SK-N-SH treated with all-trans-retinoic acid at 6 μM for 48 hours (cell line): Measurements from ENCODE around the gene ERMARD.

Experiments
- ATAC-seq: fragments of 200-7000 bp; cut with Tn5 transposase; 3 replicates; pipeline ENCODE4 v1.9.1; 2020; ENCODE audit warnings: mild to moderate bottlenecking, moderate library complexity
- ARNTL ChIP-seq: fragments of 450-650 bp; formaldehyde crosslinking; IDR thresholded peaks from 2 replicates; pipeline ENCODE4 v1.5.0; 2020; ENCODE audit warnings: low read depth, mild to moderate bottlenecking, moderate library complexity, borderline replicate concordance
- BACH2 ChIP-seq: fragments of 250-450 bp; sonication (Bioruptor Pico); IDR thresholded peaks from 2 replicates; pipeline ENCODE4 v1.9.0; 2021; ENCODE audit warnings: mild to moderate bottlenecking, borderline replicate concordance
- CREB5 ChIP-seq: fragments of 250-450 bp; sonication (Bioruptor Pico); IDR thresholded peaks from 2 replicates; pipeline ENCODE4 v1.5.1; 2020; ENCODE audit warnings: low read depth, mild to moderate bottlenecking, moderate library complexity
- CSDC2 ChIP-seq: fragments of 250-450 bp; sonication (Bioruptor Pico); IDR thresholded peaks from 2 replicates; pipeline ENCODE4 v1.5.0; 2020; ENCODE audit warnings: mild to moderate bottlenecking, moderate library complexity
- GLIS3 ChIP-seq: fragments of 250-450 bp; sonication (Bioruptor Pico); IDR thresholded peaks from 2 replicates; pipeline ENCODE4 v1.5.0; 2020; ENCODE audit warnings: mild to moderate bottlenecking, moderate library complexity
- ISL1 ChIP-seq: fragments of 250-450 bp; sonication (Bioruptor Pico); IDR thresholded peaks from 2 replicates; pipeline ENCODE4 v2.1.2; 2022; ENCODE audit warnings: mild to moderate bottlenecking, moderate library complexity
- OSR1 ChIP-seq: fragments of 250-450 bp; sonication (Bioruptor Pico); IDR thresholded peaks from 2 replicates; pipeline ENCODE4 v1.8.0; 2022; ENCODE audit warnings: moderate library complexity, mild to moderate bottlenecking, inconsistent platforms
- PATZ1 ChIP-seq: fragments of 250-450 bp; sonication (Bioruptor Pico); IDR thresholded peaks from 2 replicates; pipeline ENCODE4 v1.8.0; 2020; ENCODE audit warnings: mild to moderate bottlenecking, moderate library complexity, borderline replicate concordance
- POU6F1 ChIP-seq: fragments of 250-450 bp; sonication (Bioruptor Pico); IDR thresholded peaks from 2 replicates; pipeline ENCODE4 v1.8.0; 2021; ENCODE audit warnings: low read depth, mild to moderate bottlenecking, moderate library complexity, borderline replicate concordance
- PPARA ChIP-seq: fragments of 250-450 bp; sonication (Bioruptor Pico); IDR thresholded peaks from 2 replicates; pipeline ENCODE4 v1.5.0; 2020; ENCODE audit warnings: mild to moderate bottlenecking, borderline replicate concordance
- RARB ChIP-seq: fragments of 250-450 bp; sonication (Bioruptor Pico); IDR thresholded peaks from 2 replicates; pipeline ENCODE4 v1.8.0; 2021; ENCODE audit warnings: mild to moderate bottlenecking, moderate library complexity
- SNAI2 ChIP-seq: fragments of 250-450 bp; sonication (Bioruptor Pico); IDR thresholded peaks from 2 replicates; pipeline ENCODE4 v1.5.0; 2020; ENCODE audit warnings: mild to moderate bottlenecking, moderate library complexity
- TCF4 ChIP-seq: fragments of 250-450 bp; sonication (Bioruptor Pico); IDR thresholded peaks from 2 replicates; pipeline ENCODE4 v1.8.0; 2021; ENCODE audit warnings: mild to moderate bottlenecking, moderate library complexity, borderline replicate concordance
- TOX ChIP-seq: fragments of 250-450 bp; sonication (Bioruptor Pico); IDR thresholded peaks from 2 replicates; pipeline ENCODE4 v1.8.0; 2021; ENCODE audit warnings: mild to moderate bottlenecking, moderate library complexity, borderline replicate concordance
- ZC3H10 ChIP-seq: fragments of 250-450 bp; sonication (Bioruptor Pico); IDR thresholded peaks from 2 replicates; pipeline ENCODE4 v1.5.1; 2021; ENCODE audit warnings: mild to moderate bottlenecking, moderate library complexity
- ZFP3 ChIP-seq: fragments of 250-450 bp; sonication (Bioruptor Pico); IDR thresholded peaks from 2 replicates; pipeline ENCODE4 v1.5.0; 2020; ENCODE audit warnings: mild to moderate bottlenecking, moderate library complexity
- ZFP30 ChIP-seq: fragments of 450-650 bp; formaldehyde crosslinking; IDR thresholded peaks from 2 replicates; pipeline ENCODE4 v1.5.0; 2022; ENCODE audit warnings: mild to moderate bottlenecking, moderate library complexity
- ZNF565 ChIP-seq: fragments of 450-650 bp; formaldehyde crosslinking; conservative IDR thresholded peaks from 2 replicates; pipeline ENCODE4 v1.5.0; 2020; ENCODE audit warnings: low read depth, mild to moderate bottlenecking, moderate library complexity
- ZNF8 ChIP-seq: fragments of 450-650 bp; formaldehyde crosslinking; IDR thresholded peaks from 2 replicates; pipeline ENCODE4 v1.5.0; 2020; ENCODE audit warnings: mild to moderate bottlenecking, moderate library complexity
- TF ChIP-seq, protein P1 (sequence below): fragments of 250-450 bp; sonication (Bioruptor Pico); IDR thresholded peaks from 2 replicates; pipeline ENCODE4 v1.5.1; 2021; ENCODE audit warnings: mild to moderate bottlenecking, moderate library complexity

Gene ERMARD

GRCh38 chr6:169783401-169783800 is 32.0 kb downstream of the ERMARD start:
- TF ChIP-seq BACH2 (CRISPR knock-in tag) = no peak
- no peak for TF ChIP-seq ZC3H10 (CRISPR knock-in tag)
- no peak for TF ChIP-seq GLIS3 (CRISPR knock-in tag)
- no peak for TF ChIP-seq SNAI2 (CRISPR knock-in tag)
- ATAC-seq = no peak

GRCh38 chr6:169783971-169784820 is 32.8 kb downstream of the ERMARD start:
- TF ChIP-seq PPARA (CRISPR knock-in tag) (no peak), OSR1 (no peak), SNAI2 (CRISPR knock-in tag) (no peak), ISL1 (CRISPR knock-in tag) (no peak), GLIS3 (CRISPR knock-in tag) (no peak), RARB (CRISPR knock-in tag) (no peak)
- TF ChIP-seq, protein P1, sequence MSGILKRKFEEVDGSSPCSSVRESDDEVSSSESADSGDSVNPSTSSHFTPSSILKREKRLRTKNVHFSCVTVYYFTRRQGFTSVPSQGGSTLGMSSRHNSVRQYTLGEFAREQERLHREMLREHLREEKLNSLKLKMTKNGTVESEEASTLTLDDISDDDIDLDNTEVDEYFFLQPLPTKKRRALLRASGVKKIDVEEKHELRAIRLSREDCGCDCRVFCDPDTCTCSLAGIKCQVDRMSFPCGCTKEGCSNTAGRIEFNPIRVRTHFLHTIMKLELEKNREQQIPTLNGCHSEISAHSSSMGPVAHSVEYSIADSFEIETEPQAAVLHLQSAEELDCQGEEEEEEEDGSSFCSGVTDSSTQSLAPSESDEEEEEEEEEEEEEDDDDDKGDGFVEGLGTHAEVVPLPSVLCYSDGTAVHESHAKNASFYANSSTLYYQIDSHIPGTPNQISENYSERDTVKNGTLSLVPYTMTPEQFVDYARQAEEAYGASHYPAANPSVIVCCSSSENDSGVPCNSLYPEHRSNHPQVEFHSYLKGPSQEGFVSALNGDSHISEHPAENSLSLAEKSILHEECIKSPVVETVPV (CRISPR knock-in tag) = no peak
- no peak for ATAC-seq

GRCh38 chr6:169784821-169785340 is 33.5 kb downstream of the ERMARD start:
- no peak for TF ChIP-seq GLIS3 (CRISPR knock-in tag)
- no peak for TF ChIP-seq TOX (CRISPR knock-in tag)
- no peak for TF ChIP-seq ZNF8 (CRISPR knock-in tag)
- no peak for TF ChIP-seq POU6F1 (CRISPR knock-in tag)
- TF ChIP-seq PATZ1 (CRISPR knock-in tag) = no peak
- no peak for TF ChIP-seq RARB (CRISPR knock-in tag)
- TF ChIP-seq ZNF565 (CRISPR knock-in tag) = no peak
- TF ChIP-seq ZFP3 = no peak
- no peak for TF ChIP-seq ARNTL (CRISPR knock-in tag)
- ATAC-seq = no peak

DNA sequence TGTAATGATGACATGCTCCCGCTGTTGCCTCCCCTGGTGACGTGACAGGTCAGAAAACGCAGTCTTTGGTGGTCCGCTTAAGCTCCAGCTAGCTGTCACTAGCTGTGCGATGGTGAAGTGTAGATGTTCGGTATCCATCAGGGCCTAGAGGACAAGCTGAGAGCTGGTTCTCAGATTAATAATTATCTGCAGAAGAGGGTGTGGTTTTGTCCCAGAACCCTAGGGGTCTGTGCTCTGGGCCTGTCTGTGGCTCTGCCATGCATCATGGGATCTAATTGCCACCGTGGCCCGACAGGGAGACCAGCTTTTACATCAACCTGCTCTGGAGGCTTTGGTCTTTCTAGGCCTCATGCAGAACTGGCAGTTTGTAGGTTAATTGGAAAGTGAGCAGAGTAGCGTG is 34.1 kb downstream of the ERMARD start:
- ATAC-seq = no peak
- TF ChIP-seq ZFP3 = no peak
- no peak for TF ChIP-seq ZFP30 (CRISPR knock-in tag)
- TF ChIP-seq BACH2 (CRISPR knock-in tag) = no peak
- TF ChIP-seq PPARA (CRISPR knock-in tag) = no peak
- no peak for TF ChIP-seq TCF4 (CRISPR knock-in tag)
- no peak for TF ChIP-seq SNAI2 (CRISPR knock-in tag)
- TF ChIP-seq ISL1 (CRISPR knock-in tag) = no peak

DNA sequence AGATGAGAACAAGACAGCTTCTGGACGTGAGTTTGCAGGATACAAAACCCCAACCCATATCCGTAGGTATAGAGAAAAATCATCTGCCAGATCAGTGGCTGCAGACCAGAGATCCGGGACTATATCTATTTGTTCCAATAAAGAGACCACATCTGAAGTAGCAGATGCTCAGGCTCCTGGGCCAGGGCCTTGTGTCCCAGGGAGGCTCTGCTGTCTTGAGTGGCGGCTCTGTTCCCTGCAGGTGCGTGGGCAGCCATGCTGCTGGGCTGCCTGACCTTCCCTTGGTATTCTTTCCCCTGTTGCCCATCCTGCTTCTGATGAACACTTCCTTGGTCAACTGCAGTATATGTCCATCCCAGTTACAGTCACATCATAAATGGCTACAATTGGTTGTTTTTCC is 34.9 kb downstream of the ERMARD start:
- no peak for ATAC-seq
- TF ChIP-seq ZFP30 (CRISPR knock-in tag) = no peak
- no peak for TF ChIP-seq ZC3H10 (CRISPR knock-in tag)

DNA sequence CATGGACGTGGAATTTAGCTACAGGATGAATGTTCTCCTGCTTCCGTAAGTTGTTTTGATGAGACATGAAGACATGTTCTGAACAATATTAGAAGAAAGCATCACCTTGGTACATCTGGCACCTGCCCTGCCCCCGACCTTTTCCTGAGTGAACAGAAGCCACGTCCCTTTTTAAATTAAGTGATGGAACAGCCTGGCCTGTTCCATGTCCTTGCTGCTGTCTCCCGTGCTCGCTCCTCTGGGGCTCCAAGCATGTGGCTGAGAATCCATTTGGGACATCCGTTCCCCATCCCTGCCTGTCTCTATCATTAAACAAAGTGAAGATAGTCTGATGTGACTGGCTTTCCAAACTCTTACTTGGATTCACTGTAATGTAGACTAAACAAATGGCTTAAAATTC is 36.4 kb downstream of the ERMARD start:
- ATAC-seq = no peak
- TF ChIP-seq, protein P1 (CRISPR knock-in tag) = no peak
- TF ChIP-seq ZFP3 (no peak), GLIS3 (CRISPR knock-in tag) (no peak), ZNF565 (CRISPR knock-in tag) (no peak), ZNF8 (CRISPR knock-in tag) (no peak), TCF4 (CRISPR knock-in tag) (no peak), BACH2 (CRISPR knock-in tag) (no peak), RARB (CRISPR knock-in tag) (no peak), OSR1 (no peak), CSDC2 (CRISPR knock-in tag) (no peak), PPARA (CRISPR knock-in tag) (no peak), CREB5 (CRISPR knock-in tag) (no peak), ZFP30 (CRISPR knock-in tag) (no peak), SNAI2 (CRISPR knock-in tag) (no peak), ISL1 (CRISPR knock-in tag) (no peak), POU6F1 (CRISPR knock-in tag) (no peak)
